DOHH2 (cell line): ENCODE data around the gene ATP9B.

Experiments
- H3F3A ChIP-seq: fragments of 200-600 bp; sonication (generic), shearing (Covaris generic); 2 replicates; pipeline ENCODE4 v1.6.0; 2016; ENCODE audit warnings: antibody characterized with exemption, mild to moderate bottlenecking; ENCODE audit not compliant: control insufficient read depth, insufficient read depth
- H3K27ac ChIP-seq: fragments of 200-600 bp; sonication (generic); 2 replicates; pipeline ENCODE4 v1.5.1; 2014; ENCODE audit warnings: low read depth, mild to moderate bottlenecking, low read length, moderate library complexity
- H3K27me3 ChIP-seq: fragments of 200-600 bp; sonication (generic); 2 replicates; pipeline ENCODE4 v1.6.1; 2014; ENCODE audit warnings: mild to moderate bottlenecking, low read length, mixed read lengths; ENCODE audit not compliant: control insufficient read depth
- H3K36me3 ChIP-seq: fragments of 200-600 bp; sonication (generic); 2 replicates; pipeline ENCODE4 v1.6.1; 2014; ENCODE audit warnings: mild to moderate bottlenecking, low read length, moderate library complexity, mixed read lengths; ENCODE audit not compliant: control insufficient read depth
- H3K4me1 ChIP-seq: fragments of 200-600 bp; sonication (generic); 2 replicates; pipeline ENCODE4 v1.6.1; 2014; ENCODE audit warnings: mild to moderate bottlenecking, low read length, mixed read lengths; ENCODE audit not compliant: control insufficient read depth
- H3K4me2 ChIP-seq: fragments of 200-600 bp; sonication (generic); 2 replicates; pipeline ENCODE4 v1.6.0; 2014; ENCODE audit warnings: mild to moderate bottlenecking, low read length, moderate library complexity
- H3K4me3 ChIP-seq: fragments of 200-600 bp; sonication (generic); 2 replicates; pipeline ENCODE4 v1.5.1; 2014; ENCODE audit warnings: mild to moderate bottlenecking, low read length, mixed read lengths
- H3K79me2 ChIP-seq: fragments of 200-600 bp; sonication (generic); 2 replicates; pipeline ENCODE4 v1.6.1; 2014; ENCODE audit warnings: mild to moderate bottlenecking, low read length, mixed read lengths; ENCODE audit not compliant: control insufficient read depth
- H3K9me2 ChIP-seq: fragments of 200-600 bp; sonication (generic); replicated peaks from 2 replicates; pipeline ENCODE4 v1.6.1; 2014; ENCODE audit warnings: mild to moderate bottlenecking, low read length, mixed read lengths; ENCODE audit not compliant: control insufficient read depth
- H3K9me3 ChIP-seq: fragments of 200-600 bp; sonication (generic); 2 replicates; pipeline ENCODE4 v1.6.1; 2014; ENCODE audit warnings: antibody characterized with exemption, low read length, mixed read lengths; ENCODE audit not compliant: control insufficient read depth, insufficient read depth
- H4K20me1 ChIP-seq: fragments of 200-600 bp; sonication (generic); 2 replicates; pipeline ENCODE4 v1.6.0; 2014; ENCODE audit warnings: low read depth, mild to moderate bottlenecking, antibody characterized with exemption, low read length, moderate library complexity; ENCODE audit not compliant: control insufficient read depth, insufficient read depth
- EZH2phosphoT487 ChIP-seq: fragments of 200-600 bp; sonication (generic); IDR thresholded peaks from 2 replicates; pipeline ENCODE4 v1.6.1; 2017; ENCODE audit warnings: borderline replicate concordance, mild to moderate bottlenecking, antibody characterized with exemption, low read length, moderate library complexity, mixed read lengths
- TF ChIP-seq, protein P1 (sequence below): fragments of 200-600 bp; sonication (generic); IDR thresholded peaks from one replicate; pipeline ENCODE4 v1.5.1; 2014; ENCODE audit warnings: antibody characterized with exemption, mild to moderate bottlenecking, low read depth, low read length; ENCODE audit not compliant: poor library complexity, severe bottlenecking

Gene ATP9B

DNA sequence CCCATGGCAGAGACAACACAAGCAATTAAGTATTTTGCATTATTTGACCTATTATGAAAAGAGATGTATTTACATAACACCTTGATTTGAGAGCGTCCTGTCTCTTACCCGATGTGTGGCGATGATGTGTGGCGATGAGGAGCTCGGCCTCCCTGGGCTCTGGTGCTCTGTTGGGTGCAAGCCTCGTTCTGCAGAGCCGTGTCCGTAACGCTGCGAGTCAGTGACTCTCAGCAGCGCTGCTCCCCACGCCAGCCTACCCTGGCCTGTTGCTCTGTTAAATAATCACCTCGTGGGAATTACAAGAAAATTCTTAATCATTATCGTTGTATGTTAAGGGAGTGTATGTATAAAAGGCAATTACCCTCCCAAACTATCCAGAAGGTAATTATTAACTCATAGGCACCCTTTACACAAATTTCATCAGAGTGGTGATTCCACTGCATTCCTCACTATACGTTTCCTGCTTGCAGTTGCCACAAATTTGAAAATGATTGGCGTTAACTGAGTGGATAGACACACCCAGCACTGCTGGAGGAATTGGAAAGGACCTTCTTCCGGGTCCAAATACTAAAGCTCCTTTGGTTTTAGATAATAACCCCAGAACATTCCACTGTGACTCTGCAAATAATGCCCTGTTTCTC is 274.5 kb downstream of the ATP9B start:
- no peak overlapping the region for H3K4me3 ChIP-seq
- H3K9me2 ChIP-seq: no peaks in the 10 kb centered on the region
- H4K20me1 ChIP-seq: no peaks in the 10 kb centered on the region
- H3K4me2 ChIP-seq: no peak overlapping the region
- peaks cover 3% of the 10 kb centered on the region; the same call in 1 of the 2 replicates for H3F3A ChIP-seq
- no peak overlapping the region for H3K27ac ChIP-seq
- H3K4me1 ChIP-seq: no peaks in the 10 kb centered on the region
- TF ChIP-seq, protein P1, sequence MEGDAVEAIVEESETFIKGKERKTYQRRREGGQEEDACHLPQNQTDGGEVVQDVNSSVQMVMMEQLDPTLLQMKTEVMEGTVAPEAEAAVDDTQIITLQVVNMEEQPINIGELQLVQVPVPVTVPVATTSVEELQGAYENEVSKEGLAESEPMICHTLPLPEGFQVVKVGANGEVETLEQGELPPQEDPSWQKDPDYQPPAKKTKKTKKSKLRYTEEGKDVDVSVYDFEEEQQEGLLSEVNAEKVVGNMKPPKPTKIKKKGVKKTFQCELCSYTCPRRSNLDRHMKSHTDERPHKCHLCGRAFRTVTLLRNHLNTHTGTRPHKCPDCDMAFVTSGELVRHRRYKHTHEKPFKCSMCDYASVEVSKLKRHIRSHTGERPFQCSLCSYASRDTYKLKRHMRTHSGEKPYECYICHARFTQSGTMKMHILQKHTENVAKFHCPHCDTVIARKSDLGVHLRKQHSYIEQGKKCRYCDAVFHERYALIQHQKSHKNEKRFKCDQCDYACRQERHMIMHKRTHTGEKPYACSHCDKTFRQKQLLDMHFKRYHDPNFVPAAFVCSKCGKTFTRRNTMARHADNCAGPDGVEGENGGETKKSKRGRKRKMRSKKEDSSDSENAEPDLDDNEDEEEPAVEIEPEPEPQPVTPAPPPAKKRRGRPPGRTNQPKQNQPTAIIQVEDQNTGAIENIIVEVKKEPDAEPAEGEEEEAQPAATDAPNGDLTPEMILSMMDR: no peak
- no peak for TF ChIP-seq EZH2phosphoT487
- H3K36me3 ChIP-seq: peaks cover 22% of the 10 kb centered on the region
- no peaks in the 10 kb centered on the region for H3K79me2 ChIP-seq
- no peaks in the 10 kb centered on the region for H3K27me3 ChIP-seq
- peaks cover 5% of the 10 kb centered on the region; the same call in 1 of the 2 replicates for H3K9me3 ChIP-seq

DNA sequence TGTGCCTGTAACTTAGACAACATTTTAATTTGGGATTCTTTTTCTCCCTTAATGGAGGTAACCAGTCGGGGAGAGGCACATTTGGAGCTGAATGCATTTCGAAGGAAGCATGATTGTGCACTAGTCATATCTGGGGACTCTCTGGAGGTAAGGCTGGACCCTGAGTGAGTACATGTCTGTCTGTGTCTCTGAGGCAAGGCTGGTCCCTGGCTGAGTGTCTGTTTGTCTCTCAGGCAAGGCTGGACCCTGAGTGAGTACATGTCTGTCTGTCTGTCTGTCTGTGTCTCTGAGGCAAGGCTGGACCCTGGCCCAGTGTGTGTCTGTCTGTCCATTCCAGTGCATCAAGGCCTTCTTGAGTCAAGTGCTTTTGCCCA is 275.0 kb downstream of the ATP9B start:
- Histone ChIP-seq H3K36me3 (peaks cover 18% of the 10 kb centered on the region), H3K4me3 (no peak overlapping the region), H3K9me2 (no peaks in the 10 kb centered on the region), H3K27ac (no peak overlapping the region), H3K9me3 (peaks cover 2% of the 10 kb centered on the region; the same call in 1 of the 2 replicates), H3K27me3 (no peaks in the 10 kb centered on the region), H3K4me1 (no peaks in the 10 kb centered on the region), H3F3A (peaks cover 3% of the 10 kb centered on the region; the same call in 1 of the 2 replicates), H4K20me1 (no peaks in the 10 kb centered on the region), H3K79me2 (no peaks in the 10 kb centered on the region), H3K4me2 (no peak overlapping the region)
- TF ChIP-seq EZH2phosphoT487: no peak
- TF ChIP-seq, protein P1: no peak

- TF ChIP-seq, protein P1: no peak
- TF ChIP-seq EZH2phosphoT487: no peak
- Histone ChIP-seq H3K27ac (no peak overlapping the region), H3K4me2 (no peak overlapping the region), H3K79me2 (no peaks in the 10 kb centered on the region), H3K4me1 (no peaks in the 10 kb centered on the region), H3K9me3 (no peaks in the 10 kb centered on the region), H3K36me3 (peaks cover 18% of the 10 kb centered on the region), H3K9me2 (no peaks in the 10 kb centered on the region), H3F3A (no peaks in the 10 kb centered on the region), H3K4me3 (no peak overlapping the region), H3K27me3 (no peaks in the 10 kb centered on the region), H4K20me1 (no peaks in the 10 kb centered on the region)
Measured at GRCh38 chr18:79345366-79345765, 276.2 kb downstream of the ATP9B start.
